Measurements from ENCODE around the gene LRP1B.

DNA sequence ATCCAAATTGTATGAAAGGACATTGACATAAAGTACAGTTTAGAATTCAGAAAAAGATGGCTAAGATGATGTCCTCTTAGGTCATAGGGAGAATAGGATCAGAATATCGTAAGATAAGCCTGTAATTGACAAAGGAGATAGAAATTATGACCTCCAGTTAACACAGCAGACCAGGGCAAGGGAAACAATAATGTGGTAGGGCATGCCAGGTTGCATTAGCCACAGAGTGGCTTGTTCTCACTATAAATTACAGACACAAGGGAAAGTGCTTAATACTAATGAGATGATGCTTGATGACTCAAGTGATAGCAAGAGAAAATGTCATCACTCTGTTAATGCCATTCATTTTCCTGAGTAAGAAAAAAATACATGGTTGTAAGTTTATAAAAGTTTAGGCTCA, 48.9 kb upstream of the LRP1B start:
- TF ChIP-seq, protein P1, sequence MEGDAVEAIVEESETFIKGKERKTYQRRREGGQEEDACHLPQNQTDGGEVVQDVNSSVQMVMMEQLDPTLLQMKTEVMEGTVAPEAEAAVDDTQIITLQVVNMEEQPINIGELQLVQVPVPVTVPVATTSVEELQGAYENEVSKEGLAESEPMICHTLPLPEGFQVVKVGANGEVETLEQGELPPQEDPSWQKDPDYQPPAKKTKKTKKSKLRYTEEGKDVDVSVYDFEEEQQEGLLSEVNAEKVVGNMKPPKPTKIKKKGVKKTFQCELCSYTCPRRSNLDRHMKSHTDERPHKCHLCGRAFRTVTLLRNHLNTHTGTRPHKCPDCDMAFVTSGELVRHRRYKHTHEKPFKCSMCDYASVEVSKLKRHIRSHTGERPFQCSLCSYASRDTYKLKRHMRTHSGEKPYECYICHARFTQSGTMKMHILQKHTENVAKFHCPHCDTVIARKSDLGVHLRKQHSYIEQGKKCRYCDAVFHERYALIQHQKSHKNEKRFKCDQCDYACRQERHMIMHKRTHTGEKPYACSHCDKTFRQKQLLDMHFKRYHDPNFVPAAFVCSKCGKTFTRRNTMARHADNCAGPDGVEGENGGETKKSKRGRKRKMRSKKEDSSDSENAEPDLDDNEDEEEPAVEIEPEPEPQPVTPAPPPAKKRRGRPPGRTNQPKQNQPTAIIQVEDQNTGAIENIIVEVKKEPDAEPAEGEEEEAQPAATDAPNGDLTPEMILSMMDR (IDR thresholded peaks at IDR 0.05; ENCODE audit: poor library complexity, severe bottlenecking) = no peak
- no peak for TF ChIP-seq POLR2AphosphoS5 (IDR thresholded peaks at IDR 0.05)
- TF ChIP-seq, protein P2, sequence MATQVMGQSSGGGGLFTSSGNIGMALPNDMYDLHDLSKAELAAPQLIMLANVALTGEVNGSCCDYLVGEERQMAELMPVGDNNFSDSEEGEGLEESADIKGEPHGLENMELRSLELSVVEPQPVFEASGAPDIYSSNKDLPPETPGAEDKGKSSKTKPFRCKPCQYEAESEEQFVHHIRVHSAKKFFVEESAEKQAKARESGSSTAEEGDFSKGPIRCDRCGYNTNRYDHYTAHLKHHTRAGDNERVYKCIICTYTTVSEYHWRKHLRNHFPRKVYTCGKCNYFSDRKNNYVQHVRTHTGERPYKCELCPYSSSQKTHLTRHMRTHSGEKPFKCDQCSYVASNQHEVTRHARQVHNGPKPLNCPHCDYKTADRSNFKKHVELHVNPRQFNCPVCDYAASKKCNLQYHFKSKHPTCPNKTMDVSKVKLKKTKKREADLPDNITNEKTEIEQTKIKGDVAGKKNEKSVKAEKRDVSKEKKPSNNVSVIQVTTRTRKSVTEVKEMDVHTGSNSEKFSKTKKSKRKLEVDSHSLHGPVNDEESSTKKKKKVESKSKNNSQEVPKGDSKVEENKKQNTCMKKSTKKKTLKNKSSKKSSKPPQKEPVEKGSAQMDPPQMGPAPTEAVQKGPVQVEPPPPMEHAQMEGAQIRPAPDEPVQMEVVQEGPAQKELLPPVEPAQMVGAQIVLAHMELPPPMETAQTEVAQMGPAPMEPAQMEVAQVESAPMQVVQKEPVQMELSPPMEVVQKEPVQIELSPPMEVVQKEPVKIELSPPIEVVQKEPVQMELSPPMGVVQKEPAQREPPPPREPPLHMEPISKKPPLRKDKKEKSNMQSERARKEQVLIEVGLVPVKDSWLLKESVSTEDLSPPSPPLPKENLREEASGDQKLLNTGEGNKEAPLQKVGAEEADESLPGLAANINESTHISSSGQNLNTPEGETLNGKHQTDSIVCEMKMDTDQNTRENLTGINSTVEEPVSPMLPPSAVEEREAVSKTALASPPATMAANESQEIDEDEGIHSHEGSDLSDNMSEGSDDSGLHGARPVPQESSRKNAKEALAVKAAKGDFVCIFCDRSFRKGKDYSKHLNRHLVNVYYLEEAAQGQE (IDR thresholded peaks at IDR 0.05; ENCODE audit: borderline replicate concordance) = no peak
- TF ChIP-seq EP300 (conservative IDR thresholded peaks at IDR 0.05; ENCODE audit: poor library complexity, severe bottlenecking) = no peak
- no peak for TF ChIP-seq EZH2 (IDR thresholded peaks at IDR 0.05; ENCODE audit: borderline replicate concordance, insufficient read depth, low read length, poor library complexity, severe bottlenecking)
- TF ChIP-seq SMC3 (conservative IDR thresholded peaks at IDR 0.05; ENCODE audit: poor library complexity) = no peak
- no peak for TF ChIP-seq MXI1 (conservative IDR thresholded peaks at IDR 0.05; ENCODE audit: poor library complexity, severe bottlenecking)

Data from neural cell (in vitro differentiated cells).